Stimulated activated naive CD4-positive, alpha-beta T cell (primary cell): ENCODE measurements around the gene NIN.

Experiments
- DNase-seq, 6 experiments: peaks; one replicate each; lab custom pipeline; 2025; lab: John Stamatoyannopoulos, UW

Gene NIN

DNA sequence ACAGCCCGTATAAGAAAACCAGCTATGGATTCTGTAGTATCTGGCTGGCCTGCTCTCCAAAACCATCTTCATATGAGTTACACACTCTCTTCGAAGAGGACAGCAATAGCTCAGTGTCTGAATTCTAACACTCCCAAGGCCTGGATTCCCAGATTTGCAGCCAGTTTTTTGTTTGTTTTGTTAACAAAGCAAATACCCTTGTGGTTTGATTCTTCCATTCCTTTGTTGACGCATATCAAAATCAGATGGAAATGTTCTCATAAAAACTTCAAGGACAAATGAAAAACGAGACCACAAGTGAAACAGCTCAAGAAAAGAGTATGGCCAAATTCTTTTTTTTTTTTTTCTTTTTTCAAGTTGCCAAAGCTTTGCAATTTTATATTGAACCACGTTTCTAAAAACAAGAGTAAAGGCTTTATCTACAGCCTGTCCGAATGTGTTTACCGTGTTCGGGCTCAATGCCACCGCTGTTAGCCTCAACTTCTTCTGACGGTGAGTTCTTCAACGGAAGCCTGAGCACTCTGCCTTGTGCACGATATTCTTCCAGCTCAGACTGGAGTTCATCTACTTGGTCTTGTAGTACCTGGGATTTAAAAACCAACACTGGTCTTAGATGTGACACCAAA, 67.5 kb downstream of the NIN start:
- DNase-seq = no peak

DNA sequence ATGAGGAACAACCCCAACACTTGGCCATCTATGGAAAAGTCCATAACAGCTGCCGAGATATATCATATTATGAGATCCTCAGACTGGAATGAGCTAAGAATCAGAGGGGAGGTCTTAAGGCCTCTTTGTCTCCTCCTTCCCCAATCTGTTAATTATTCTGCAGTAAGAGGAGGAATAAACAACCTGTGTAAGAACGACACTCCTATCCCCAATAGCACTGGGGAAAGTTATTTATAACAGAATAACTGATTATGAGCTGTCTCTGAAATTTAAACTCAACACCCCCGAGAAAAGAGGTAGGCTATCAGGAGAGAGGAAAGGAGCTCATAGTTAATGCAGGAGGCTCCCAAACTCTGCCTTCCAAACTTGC, 68.0 kb downstream of the NIN start:
- no peak for DNase-seq

DNA sequence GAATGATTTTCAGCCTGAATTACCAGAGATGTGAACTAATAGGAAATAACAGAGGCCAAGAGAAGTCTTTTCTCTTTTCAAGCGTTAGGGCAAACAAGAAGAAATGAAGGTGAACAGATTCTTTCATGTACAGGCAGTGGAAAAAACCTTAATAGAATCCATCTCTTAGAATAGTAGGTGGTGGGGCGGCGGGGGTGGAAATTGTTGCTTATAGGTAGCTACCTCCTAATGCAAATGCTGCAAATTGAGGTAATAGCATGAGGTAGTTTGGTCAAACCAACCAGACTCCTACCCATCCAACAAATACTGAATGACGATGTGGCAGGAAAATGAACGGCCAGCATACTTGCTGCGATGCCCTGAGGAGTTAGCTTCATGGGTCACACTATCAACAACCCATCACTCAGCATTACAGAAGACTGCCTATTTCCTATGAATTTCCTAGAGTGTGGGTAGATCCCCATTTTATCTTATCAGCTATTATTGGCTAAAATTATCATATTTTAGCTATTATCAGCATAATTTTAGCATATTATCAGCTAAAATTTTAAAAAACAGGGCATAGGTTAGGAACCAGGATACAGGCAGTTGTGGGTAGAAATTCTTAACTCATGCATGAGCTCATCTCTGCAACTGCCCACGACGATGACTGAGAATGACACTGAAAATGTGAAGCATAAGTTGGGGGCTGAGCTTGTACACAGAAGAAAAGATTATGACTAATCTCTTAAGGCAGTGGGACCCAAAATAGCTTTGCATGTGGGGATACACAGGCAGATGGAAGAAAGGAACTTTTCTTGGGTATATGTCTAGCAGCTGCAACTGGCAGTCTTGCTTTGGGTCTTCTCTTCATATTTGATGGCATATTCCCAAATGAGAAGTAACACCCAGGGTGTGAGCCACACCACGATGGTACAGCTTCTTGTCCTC, 68.7 kb downstream of the NIN start:
- DNase-seq = no peak

DNA sequence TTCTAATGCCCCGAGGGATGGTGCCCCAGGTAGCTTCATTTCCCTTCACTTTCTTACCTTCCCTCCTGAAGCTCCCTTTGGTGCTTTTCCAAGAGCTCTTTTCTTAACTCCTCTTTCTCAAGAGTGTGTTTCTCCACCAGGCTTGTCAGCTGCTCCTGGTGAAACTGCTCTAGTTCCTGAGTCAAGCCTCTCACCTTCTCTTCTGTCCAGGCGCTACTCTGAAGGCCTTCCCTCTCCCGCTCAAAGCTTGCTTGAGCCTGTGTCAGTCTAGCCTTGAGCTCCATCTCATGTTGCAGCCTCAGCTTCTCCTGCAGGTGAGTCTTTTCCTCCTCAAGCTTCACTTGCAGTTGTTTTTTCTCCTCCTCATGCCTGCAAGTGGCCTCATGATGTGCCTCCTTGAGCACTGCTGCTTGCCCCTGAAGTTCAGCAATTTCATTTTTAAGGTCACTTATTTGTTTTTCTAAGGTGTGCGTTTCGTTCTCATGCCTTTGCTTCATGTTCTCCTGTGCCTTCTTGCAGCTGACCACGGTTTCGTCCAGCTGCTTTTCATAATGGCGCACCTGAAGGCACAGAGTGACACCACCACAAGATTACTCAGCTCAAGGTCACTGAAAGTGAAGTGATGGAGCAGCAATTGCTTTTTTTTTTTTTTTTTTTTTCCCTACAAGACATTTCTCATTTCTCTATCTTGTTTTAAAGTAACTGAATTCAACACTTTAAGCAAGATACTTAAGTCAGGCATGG, 71.0 kb downstream of the NIN start:
- DNase-seq = no peak

DNA sequence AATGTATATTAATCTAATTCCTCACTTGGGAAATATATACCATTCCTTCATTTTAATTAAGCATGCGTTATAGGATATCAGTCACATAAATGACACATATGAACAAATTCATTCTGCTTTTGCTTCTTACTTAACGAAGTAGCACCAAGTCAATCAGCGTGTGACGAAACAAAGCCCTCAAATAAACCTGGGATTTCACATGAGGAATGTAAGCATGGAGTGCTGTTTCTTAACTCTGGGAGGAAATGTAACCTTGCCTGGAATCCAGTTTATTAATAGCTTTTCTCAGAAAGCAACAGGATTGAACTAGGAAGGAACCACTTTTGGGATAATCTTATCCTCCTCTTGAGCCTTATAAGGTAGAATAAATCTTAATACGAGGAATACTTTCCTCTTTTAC, 72.0 kb downstream of the NIN start:
- DNase-seq = no peak

DNA sequence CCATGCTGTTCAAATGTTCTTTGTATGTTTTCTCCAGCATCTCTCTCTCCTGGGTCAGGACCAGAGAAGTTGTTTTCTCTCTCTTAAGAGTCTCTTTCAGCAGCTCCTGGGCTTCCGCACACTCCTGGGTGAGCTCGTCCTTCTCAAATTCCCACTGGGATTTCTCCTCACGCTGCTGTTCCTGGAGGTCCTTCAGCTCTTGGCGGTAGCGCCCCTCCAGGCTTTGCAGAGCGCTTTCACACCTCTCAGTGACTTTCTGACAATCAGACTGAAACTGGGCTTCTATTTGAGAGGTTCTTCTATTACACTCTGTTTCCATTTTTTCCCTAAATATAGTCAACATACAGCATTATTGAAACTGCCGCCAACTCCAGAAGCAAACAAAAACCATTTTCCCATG, 72.7 kb downstream of the NIN start:
- DNase-seq = no peak

DNA sequence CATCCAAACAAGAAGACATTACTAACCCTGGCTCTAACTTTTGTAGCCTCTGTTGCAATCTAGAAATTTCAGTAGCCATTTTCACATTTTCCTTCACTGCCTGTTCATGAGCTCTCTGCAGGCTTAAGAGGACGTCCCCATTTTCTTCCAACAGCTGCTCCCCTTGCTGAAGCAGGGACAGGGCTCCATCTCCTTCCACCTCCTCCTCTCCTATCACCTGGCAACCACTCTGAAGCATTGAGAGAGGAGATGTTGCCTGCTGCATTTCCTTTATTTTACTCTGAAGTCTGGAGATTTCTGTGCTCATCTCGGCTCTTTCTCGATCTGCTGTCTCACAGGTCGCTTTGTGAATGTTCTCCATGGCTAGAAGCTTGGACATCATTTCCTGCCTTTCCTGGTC, 73.3 kb downstream of the NIN start:
- DNase-seq = no peak

DNA sequence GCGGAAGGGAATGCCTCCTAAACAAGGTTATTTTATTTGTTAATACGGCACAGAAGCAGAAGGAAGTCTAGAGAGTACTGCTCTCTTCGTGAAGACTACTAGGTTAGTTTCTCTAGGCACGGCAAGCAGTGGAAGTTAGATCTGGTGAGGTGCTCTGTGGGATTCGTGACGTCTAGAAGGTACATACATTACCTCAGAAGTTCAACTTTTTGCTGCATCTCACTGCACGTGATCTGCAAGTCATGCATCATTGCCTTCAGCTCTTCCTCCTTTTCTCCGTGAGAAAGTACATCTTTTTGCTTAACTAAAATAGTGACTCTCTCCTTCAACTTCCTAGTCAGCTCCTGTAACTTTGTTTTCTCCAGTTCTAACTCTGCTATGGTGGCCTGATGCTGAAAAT, 74.7 kb downstream of the NIN start:
- no peak for DNase-seq

DNA sequence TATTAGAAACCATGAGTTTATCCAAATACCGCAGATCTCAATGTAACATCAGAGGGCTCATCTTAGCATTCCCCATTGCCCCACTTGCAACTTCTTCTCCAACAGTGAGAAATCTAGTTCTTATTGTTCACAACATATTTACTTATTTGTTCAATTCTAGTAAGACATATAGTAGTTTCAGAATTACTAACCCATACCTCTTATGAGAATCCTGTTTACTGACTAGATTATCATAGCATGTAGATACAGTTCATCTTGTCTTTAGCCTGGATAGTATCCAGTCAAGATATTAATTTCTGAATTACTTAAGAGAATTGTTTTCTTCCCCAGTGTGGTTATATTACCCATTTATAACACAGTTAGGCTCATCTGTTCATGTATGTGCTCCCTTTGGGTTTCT, 80.6 kb downstream of the NIN start:
- no peak for DNase-seq

DNA sequence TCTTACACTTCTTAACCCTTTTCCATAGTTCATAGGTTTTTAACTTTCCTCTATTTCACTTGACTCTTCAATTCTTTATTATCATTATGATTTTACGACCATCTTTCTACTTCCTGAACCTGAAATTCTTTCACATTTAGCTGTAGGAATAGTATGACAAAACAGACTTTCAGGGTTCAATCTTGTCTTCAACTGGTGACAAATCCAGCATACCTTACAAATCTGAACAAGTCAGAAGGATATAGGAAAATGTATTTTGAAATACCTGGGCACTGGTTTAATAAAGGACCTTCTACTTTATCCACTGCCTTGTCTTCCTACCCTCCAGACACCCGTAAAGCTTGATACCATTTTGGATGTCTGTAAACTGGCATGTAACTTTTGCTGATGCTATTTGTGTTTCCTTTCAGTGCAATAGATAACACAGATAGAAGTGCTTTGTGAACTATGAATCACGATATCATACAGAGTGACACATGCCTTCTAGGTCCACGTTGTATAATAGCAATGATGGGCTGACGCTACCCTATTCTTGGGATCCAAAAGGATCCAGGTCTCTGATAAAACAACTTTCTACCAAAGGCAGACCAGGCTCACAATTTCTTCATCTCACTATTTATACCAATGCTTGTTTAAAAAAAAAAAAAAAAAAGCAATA, 85.4 kb downstream of the NIN start:
- no peak for DNase-seq

DNA sequence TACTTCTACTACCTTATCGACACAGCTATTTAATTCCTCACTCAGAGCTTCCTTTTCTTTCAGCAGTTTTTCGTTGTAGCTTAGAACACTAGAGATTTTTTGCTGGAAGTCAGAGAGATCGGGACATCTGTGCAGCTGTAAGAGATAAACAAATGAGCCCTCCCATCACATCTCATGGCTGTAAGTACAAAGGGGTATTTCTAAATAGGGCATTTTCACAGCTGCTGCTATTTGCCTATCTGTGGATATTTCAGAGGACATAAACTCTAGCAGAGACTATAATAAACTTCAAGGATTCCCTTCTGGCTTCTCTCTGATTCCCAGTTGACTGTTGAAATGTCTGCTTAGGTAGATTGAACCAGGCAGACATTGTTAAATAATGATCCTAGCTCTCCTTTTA, 86.7 kb downstream of the NIN start:
- DNase-seq = no peak

DNA sequence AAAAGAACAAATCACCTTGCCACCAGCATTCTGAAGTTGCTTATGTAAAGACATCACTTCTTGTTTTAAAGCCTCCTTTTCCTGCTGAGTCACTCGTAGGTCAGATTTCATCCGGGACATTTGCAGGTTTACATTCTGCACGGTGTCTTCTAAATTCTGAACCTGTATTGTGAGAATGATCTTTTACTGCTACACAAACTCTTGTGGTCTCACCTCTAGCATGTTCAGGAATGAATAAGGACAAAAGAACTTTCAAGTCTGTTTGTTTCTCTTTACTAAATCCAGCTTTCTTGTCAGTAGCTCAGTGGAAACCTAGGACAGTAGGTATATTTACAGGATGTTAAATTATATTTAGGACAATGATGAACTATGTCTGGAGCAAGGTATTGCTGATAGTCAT, 89.4 kb downstream of the NIN start:
- DNase-seq = no peak

DNA sequence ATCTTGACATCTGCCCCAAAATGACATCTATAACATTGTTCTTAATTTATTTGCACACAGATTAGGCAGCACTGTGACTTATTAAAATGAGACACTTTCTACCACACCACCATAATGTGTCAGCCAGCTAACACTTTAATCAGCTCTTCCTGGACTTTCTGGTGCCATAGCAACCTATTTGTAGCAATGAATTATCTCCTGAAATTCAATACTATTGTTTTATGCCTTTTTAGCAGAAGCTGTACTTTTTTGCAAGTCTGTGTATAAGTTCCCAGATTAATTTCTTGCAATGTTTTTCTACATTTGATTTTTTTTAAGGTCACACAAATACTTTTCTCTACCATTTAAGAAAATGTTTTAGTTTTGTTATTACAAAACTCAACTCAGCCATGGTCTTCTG, 90.1 kb downstream of the NIN start:
- DNase-seq = no peak

DNA sequence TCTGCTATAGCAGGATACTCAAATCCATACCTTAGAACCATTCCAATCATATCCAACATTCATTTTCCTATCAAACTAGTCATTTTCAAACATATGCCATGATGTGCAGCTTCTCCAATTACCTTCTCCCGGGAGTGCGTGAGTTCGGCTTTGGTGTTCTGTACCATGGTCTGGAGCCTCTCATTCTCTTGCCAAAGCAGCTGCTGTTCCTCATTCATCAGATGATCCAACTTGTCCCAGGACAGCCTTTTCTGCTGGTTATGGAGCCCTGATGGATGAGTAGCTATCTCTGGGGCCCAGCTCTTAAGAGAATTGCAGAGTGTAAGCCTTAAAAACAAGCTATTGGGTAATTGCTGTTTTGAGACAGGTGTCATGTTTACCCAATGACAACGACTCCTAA, 91.8 kb downstream of the NIN start:
- no peak for DNase-seq

DNA sequence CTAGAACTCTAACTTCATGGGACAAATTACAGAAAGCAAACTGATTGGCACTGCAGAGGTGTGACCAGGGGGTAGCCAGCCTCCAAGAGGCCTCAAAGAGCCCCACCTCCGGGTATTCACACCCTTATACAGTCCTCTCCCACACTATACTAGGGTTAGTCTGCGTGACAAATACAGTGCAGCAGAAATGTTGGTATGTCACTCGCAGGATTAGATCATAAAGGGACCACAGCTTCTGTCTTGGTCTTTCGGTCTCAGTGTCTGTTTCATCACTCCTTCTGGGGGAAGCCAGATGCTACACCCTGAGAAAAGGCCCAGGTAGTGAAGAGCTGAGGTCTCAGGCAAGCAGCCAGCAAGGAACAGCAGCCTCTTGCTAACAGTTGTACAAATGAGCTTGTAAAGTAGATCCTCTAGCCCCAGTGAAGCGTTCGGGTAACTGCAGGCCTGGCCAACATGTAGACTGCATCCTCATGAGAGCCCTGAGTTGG, 94.0 kb downstream of the NIN start:
- DNase-seq = no peak

DNA sequence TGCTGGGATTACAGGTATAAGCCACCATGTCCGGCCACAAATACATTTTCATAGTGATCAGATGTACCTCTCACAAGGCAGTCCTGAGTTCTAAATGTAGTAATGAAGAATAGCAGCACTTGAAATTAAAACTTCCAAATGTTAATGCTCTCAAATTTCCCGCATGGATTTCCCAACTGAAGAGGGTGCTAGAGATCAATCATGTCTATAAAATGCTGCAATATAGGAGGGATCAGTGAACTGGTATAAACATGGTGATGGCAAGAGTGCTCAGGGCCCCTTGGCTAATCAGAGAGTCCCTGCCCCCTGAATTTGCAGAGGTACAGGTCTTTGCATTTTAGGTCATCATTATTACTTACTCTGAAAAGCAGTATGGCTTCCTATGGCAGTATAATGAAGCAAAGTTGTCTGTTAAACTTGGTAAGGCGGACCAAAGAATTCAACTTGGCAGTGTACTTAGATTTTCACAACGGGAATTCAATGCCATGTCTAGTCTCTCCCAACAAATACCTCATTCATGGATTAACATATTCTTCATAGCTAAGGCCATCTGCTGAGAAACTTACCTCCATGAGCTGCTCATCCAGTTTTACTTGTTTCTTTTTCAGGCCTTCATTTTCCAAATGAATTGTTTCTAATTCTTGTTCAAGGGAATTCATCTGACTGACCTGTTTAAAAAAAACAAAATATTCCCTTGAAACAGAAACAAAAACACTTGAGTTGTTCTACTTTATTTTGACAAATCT, 95.8 kb downstream of the NIN start:
- no peak for DNase-seq

DNA sequence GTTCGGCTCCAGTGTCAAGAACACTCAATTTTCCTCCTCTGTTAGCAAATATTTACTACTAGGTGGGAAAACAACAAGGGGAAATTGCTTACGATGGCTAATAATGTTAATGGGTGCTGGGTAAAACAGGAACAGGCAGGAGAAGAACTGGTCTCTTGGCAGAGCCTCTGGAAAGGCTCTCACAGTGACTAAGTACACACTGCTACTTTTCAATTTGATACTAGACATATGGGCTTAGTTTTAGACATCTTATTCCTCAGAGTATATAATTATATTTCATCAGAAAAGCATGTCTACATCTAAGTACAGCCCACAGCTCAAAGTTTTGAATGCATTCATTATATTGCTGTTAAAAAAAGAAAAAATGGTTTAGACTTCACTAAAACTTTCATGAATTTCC, 97.5 kb downstream of the NIN start:
- DNase-seq = no peak

DNA sequence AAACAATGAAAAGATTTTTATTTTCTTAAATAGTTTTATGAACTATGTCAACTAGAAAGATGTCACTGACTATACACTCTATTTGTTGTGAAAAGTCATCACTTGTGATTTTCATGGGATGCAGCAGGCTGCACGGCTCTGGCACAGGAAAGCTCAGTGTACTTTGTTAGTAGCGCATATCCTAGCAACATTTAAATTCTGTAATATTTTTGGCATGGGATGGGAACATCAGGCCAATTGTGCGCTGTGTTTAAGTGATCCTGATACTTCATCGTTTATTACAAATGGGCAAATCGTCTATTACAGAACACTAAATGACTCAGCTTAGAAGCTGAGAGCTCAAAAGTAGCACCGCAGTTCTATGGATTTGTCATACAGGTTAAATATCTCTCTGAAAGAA, 102.1 kb downstream of the NIN start:
- no peak for DNase-seq

DNA sequence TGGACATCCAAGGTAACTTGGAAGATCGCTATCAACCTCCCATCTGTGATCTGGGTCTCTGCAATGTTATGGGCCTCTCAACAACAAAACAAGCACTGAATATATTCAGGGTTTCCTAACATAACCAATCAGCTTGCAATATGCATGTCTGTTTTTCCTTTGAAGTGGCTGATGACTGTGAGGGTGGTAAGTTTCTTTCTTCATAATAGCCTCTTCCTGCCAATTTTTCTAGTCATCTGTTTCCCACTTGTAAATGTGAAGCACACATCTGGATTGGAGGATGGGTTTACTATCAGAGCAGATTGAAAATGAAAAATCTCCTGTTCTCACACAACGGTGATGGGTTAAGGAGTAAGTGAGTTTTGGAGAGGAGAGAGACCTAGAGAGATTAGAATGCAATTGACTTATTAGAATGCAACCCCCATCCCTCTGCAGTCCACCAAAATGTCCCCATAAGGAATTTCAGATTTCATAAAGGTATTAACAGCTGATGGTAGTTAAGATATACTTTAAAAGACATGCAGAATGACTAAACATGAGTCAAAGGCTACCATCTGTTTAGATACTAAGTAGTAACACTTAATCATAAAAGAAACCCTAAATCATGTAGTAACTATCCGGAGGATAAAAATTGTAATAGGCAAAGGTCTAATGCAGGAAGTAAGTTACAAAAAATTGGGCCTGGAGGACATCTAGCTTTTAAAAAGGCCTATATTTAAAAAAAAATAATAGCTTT, 104.4 kb downstream of the NIN start:
- peak in 3 of 6 experiments; percentile 18 to 46 (median 22) for DNase-seq

DNA sequence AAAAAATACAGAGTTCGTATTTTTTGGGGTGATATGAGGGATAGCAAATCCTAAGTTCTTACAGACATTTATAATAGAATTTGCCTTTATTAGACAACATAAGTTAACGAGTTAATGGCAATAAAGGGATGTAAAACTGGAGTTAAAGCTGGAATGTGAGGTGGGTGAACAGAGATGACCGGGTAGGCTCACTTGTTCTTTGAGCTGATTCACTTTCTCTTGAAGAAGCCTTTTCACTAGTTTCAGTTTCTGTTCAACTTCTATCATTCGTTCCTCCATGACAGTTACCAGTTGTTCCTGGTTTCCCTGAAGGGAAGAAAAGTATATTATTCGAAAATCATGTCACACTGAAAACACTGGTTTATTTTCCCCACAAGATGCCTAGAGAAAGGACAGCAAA, 105.2 kb downstream of the NIN start:
- no peak for DNase-seq
